Transverse colon (tissue), 4 donors: ENCODE data around the gene PDZRN3. TPM values are rescaled to one million over a fixed set of nuclear protein-coding genes. Genes with fewer than 3 reads are reported as not detected.

Experiments used
- DNase-seq: peaks from one replicate; pipeline ENCODE4 v3.0.0-alpha.2; 2019
- H3K27ac ChIP-seq, 4 donors: fragments of 200-600 bp; sonication (generic); 2 replicates each; pipeline ENCODE4 v1.5.1; 2016 to 2018; ENCODE audit warnings: inconsistent platforms in 4 of 4
- H3K27me3 ChIP-seq: fragments of 200-600 bp; sonication (generic); 2 replicates; pipeline ENCODE4 v1.5.1; 2017; ENCODE audit warnings: inconsistent platforms
- H3K36me3 ChIP-seq, 4 donors: fragments of 200-600 bp; sonication (generic); 2 replicates each; pipeline ENCODE4 v1.5.1; 2017 to 2019; ENCODE audit warnings: inconsistent platforms in 4 of 4
- H3K4me1 ChIP-seq, 4 donors: fragments of 200-600 bp; sonication (generic); 2 replicates each; pipeline ENCODE4 v1.5.1; 2017 to 2020; ENCODE audit warnings: inconsistent platforms in 4 of 4
- H3K4me3 ChIP-seq, 4 donors: fragments of 200-600 bp; sonication (generic); 1 replicate in 1 of 4; 2 replicates in 3 of 4; pipeline versions ENCODE4 v1.5.1 to v1.6.1; 2017 to 2019; ENCODE audit warnings: inconsistent platforms in 4 of 4
- H3K9me3 ChIP-seq, 2 donors: fragments of 200-600 bp; sonication (generic); 2 replicates each; pipeline ENCODE4 v1.5.1; 2017 to 2019; ENCODE audit warnings: inconsistent platforms in 2 of 2
- CTCF ChIP-seq, 5 experiments: fragments of 200-600 bp in 3 of 5; fragments of 450-650 bp in 2 of 5; sonication (generic) in 3 of 5; IDR thresholded peaks; 1 replicate in 2 of 5; 2 replicates in 3 of 5; pipeline ENCODE4 v1.5.1; 2016 to 2017; ENCODE audit warnings: antibody characterized with exemption in 5 of 5, inconsistent platforms in 3 of 5, mild to moderate bottlenecking in 2 of 5, moderate library complexity in 1 of 5
- EP300 ChIP-seq: sonication (generic); formaldehyde crosslinking; IDR thresholded peaks from one replicate; pipeline ENCODE4 v1.6.1; 2017; ENCODE audit warnings: antibody characterized with exemption, low read depth
- POLR2A ChIP-seq: fragments of 450-650 bp; IDR thresholded peaks from one replicate; pipeline ENCODE4 v1.6.1; 2016; ENCODE audit warnings: antibody characterized with exemption, mild to moderate bottlenecking, moderate library complexity
- POLR2AphosphoS5 ChIP-seq, 3 donors: sonication (generic); formaldehyde crosslinking; IDR thresholded peaks; one replicate each; pipeline ENCODE4 v1.6.1; 2016; ENCODE audit warnings: antibody characterized with exemption in 3 of 3
- WGBS, 2 donors: methylation state at CpG; one replicate each; pipeline ENCODE4 v1.1.5; 2018; ENCODE audit warnings: low coverage in 1 of 2; 5-methylcytosine and 5-hydroxymethylcytosine counted together
- in situ Hi-C, 4 donors: fragments of 200-750 bp; cut with MboI; loops; one replicate each; pipeline versions ENCODE4 v1.15.0 to v1.15.1; 2017; ENCODE audit warnings: low sequenced_read_pairs in 3 of 4, low pct_ligation_motif_present in 1 of 4, low pct_unique_long_range_greater_than_20kb in 1 of 4
- intact Hi-C: fragments of 100-400 bp; cut with DNase I; formaldehyde crosslinking; loops from one replicate; pipeline ENCODE4 v1.15.1; 2023; ENCODE audit warnings: low total_unique reads
- total RNA-seq, 4 donors: library from RNA; depleted of rRNA; stranded (reverse); fragments of >200 nt; gene quantifications; one replicate each; pipeline ENCODE4 v1.1.0, GENCODE V29; 2016

PDZRN3 gene
- total RNA-seq, 4 donors from 2014 or later, result 31.9 to 191 (median 75.3) TPM

GRCh38 chr3:73399106-73399505, 225.6 kb downstream of the PDZRN3 start:
- Histone ChIP-seq H3K27ac (peak overlapping the region in 2 of 4 donors; percentile 46 to 58), H3K4me1 (peaks cover 3 to 20% (median 8%) of the 10 kb centered on the region in 4 donors)
- in situ Hi-C loops, result no loop called here

GRCh38 chr3:73398084-73398483, 226.7 kb downstream of the PDZRN3 start:
- WGBS, 2 donors, result 87 to 94% methylated on average over 8 of the region's 8 CpGs
- no peak for DNase-seq
- no peaks in the 10 kb centered on the region for H3K36me3 ChIP-seq
- peaks cover 3 to 20% (median 8%) of the 10 kb centered on the region in 4 donors for H3K4me1 ChIP-seq
- TF ChIP-seq POLR2A (no peak), EP300 (no peak), CTCF (IDR thresholded peaks at IDR 0.05) (no peak), POLR2AphosphoS5 (IDR thresholded peaks at IDR 0.05) (no peak)
- intact Hi-C loops, result no loop called here
- H3K4me3 ChIP-seq, result no peak overlapping the region
- H3K27ac ChIP-seq, result peak overlapping the region in 1 of 4 donors; percentile 43
- no peaks in the 10 kb centered on the region for H3K27me3 ChIP-seq
- H3K9me3 ChIP-seq, result no peaks in the 10 kb centered on the region
- in situ Hi-C loops, result no loop called here

More at GRCh38 chr3:73399106-73399505, 225.6 kb downstream of the PDZRN3 start:
- no peaks in the 10 kb centered on the region for H3K27me3 ChIP-seq
- intact Hi-C loops, result no loop called here
- TF ChIP-seq CTCF (IDR thresholded peaks at IDR 0.05) (no peak), POLR2AphosphoS5 (IDR thresholded peaks at IDR 0.05) (no peak), EP300 (no peak), POLR2A (no peak)
- no peaks in the 10 kb centered on the region for H3K9me3 ChIP-seq
- H3K36me3 ChIP-seq, result no peaks in the 10 kb centered on the region
- 22 to 52% methylated on average over 2 to 3 of the region's 3 CpGs for WGBS, 2 donors
- H3K4me3 ChIP-seq, result no peak overlapping the region
- no peak for DNase-seq

- TF ChIP-seq POLR2A, result no peak
- no peak for TF ChIP-seq POLR2AphosphoS5 (IDR thresholded peaks at IDR 0.05)
- no peak for TF ChIP-seq EP300
- no peak for TF ChIP-seq CTCF (IDR thresholded peaks at IDR 0.05)
- intact Hi-C loops, result no loop called here
- in situ Hi-C loops, result no loop called here
- no peak overlapping the region for H3K4me3 ChIP-seq
- DNase-seq, result no peak
- H3K27me3 ChIP-seq, result no peaks in the 10 kb centered on the region
- no peaks in the 10 kb centered on the region for H3K9me3 ChIP-seq
- H3K27ac ChIP-seq, result no peak overlapping the region
- H3K4me1 ChIP-seq, result no peaks in the 10 kb centered on the region
- 43 to 73% methylated on average over 3 to 5 of the region's 5 CpGs for WGBS, 2 donors
- no peaks in the 10 kb centered on the region for H3K36me3 ChIP-seq
Measured at GRCh38 chr3:73394240-73394639, 230.5 kb downstream of the PDZRN3 start.

GRCh38 chr3:73393005-73393404, 231.7 kb downstream of the PDZRN3 start:
- H3K27ac ChIP-seq, result no peak overlapping the region
- H3K36me3 ChIP-seq, result no peaks in the 10 kb centered on the region
- intact Hi-C loops (no loop called here), in situ Hi-C loops (no loop called here)
- no peak for DNase-seq
- H3K27me3 ChIP-seq, result no peaks in the 10 kb centered on the region
- no peak overlapping the region for H3K4me3 ChIP-seq
- H3K4me1 ChIP-seq, result no peaks in the 10 kb centered on the region
- TF ChIP-seq EP300 (no peak), CTCF (IDR thresholded peaks at IDR 0.05) (no peak), POLR2AphosphoS5 (IDR thresholded peaks at IDR 0.05) (no peak), POLR2A (no peak)
- H3K9me3 ChIP-seq, result no peaks in the 10 kb centered on the region
- WGBS, 2 donors, result 86 to 93% methylated on average over 9 of the region's 9 CpGs
